Neural crest cell (in vitro differentiated cells): ENCODE data around the gene RPRD1B. TPM values are rescaled to one million over a fixed set of nuclear protein-coding genes. Genes with fewer than 3 reads are reported as not detected.
A peak's percentile ranks its signal among the peaks of the same experiment; 100 is the strongest.

Source experiments
- DNase-seq: peaks from one replicate; pipeline ENCODE4 v3.0.0; 2021; ENCODE audit warnings: low read depth, mixed read lengths, low spot score
- H3K27ac Mint-ChIP-seq: one replicate; pipeline ENCODE4 v1.8.0; 2021; ENCODE audit warnings: mild to moderate bottlenecking, mixed read lengths; ENCODE audit not compliant: unreplicated experiment
- H3K27me3 Mint-ChIP-seq: 2 replicates; pipeline ENCODE4 v1.8.0; 2021; ENCODE audit warnings: low read depth, mild to moderate bottlenecking, mixed read lengths
- H3K36me3 Mint-ChIP-seq: 2 replicates; pipeline ENCODE4 v1.8.0; 2021; ENCODE audit warnings: low read depth, mild to moderate bottlenecking, mixed read lengths
- H3K4me1 Mint-ChIP-seq: 2 replicates; pipeline ENCODE4 v1.8.0; 2021; ENCODE audit warnings: mixed read lengths
- H3K4me3 Mint-ChIP-seq: one replicate; pipeline ENCODE4 v1.8.0; 2021; ENCODE audit warnings: mild to moderate bottlenecking, mixed read lengths
- H3K9me3 Mint-ChIP-seq: 2 replicates; pipeline ENCODE4 v1.8.0; 2021; ENCODE audit warnings: mixed read lengths
- total RNA-seq: library from RNA; stranded (reverse); gene quantifications from 2 replicates; pipeline ENCODE4 v1.2.1, GENCODE V29; 2021
- TF ChIP-seq, protein P1 (sequence below): fragments of 200-600 bp; sonication (generic); conservative IDR thresholded peaks from 2 replicates; pipeline ENCODE4 v1.5.0; 2021; ENCODE audit warnings: antibody characterized with exemption, mild to moderate bottlenecking

The RPRD1B gene
- total RNA-seq, 1 donor from 2014 or later = 41.1 TPM

DNA sequence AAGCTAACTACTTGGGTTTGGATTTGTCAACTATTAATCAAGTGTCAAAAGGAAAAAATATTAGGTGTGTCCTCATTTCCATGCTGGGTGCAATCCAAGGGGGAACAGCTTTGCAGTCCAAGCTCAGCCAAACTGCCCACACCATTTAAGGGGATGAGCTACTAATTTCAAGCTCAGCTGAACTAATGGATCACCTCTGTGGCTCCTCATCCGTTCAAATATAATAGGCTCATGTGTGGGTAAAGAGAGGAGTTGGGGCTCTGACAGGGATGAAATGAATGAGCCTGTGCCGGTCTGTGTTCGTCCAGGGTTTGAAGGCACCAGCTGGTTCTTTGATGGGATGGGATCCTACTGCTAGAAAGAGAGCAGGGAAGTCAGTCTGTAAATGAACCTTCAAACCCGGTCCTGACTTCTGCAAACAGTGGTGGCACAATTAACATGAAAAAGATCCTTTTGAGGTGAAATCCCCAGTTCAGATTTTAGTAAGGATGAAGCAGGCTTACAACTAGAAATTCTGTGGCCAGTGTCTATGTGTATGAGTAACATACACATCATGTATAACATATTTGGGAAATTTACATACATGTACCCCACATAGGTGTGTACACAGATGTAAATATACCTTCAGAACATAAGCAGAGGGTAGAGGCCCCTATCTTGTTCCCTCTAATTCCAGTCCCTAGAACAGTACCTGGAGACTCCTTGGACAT lies 42.2 kb upstream of the RPRD1B start:
- no peak overlapping the region for H3K27ac Mint-ChIP-seq
- no peaks in the 10 kb centered on the region for H3K27me3 Mint-ChIP-seq

DNA sequence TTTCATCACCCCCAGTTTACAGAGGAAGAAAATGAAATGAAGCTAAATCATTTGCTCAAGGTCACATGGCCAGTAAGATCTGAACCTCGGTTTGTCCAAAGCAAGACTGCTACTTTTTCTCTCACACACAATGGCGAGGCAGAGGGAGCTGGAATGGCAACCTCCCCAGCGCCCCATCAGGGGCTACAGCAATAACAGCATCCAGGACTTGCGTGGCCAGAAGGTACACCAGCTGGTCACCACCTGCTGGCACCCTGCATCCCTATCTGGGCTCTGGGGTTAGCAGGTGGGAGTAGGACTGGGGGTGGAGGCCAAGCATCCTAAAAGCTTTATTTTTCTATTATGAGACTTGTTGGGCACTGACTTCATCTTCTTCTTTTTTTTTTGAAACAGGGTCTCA lies 41.6 kb upstream of the RPRD1B start:
- TF ChIP-seq, protein P1, sequence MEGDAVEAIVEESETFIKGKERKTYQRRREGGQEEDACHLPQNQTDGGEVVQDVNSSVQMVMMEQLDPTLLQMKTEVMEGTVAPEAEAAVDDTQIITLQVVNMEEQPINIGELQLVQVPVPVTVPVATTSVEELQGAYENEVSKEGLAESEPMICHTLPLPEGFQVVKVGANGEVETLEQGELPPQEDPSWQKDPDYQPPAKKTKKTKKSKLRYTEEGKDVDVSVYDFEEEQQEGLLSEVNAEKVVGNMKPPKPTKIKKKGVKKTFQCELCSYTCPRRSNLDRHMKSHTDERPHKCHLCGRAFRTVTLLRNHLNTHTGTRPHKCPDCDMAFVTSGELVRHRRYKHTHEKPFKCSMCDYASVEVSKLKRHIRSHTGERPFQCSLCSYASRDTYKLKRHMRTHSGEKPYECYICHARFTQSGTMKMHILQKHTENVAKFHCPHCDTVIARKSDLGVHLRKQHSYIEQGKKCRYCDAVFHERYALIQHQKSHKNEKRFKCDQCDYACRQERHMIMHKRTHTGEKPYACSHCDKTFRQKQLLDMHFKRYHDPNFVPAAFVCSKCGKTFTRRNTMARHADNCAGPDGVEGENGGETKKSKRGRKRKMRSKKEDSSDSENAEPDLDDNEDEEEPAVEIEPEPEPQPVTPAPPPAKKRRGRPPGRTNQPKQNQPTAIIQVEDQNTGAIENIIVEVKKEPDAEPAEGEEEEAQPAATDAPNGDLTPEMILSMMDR = no peak
- no peak for DNase-seq
- no peak overlapping the region for H3K27ac Mint-ChIP-seq
- H3K4me3 Mint-ChIP-seq = no peak overlapping the region
- H3K9me3 Mint-ChIP-seq = no peaks in the 10 kb centered on the region
- H3K27me3 Mint-ChIP-seq = no peaks in the 10 kb centered on the region
- H3K4me1 Mint-ChIP-seq = peaks cover 35% of the 10 kb centered on the region
- peaks cover 6% of the 10 kb centered on the region for H3K36me3 Mint-ChIP-seq

More for the DNA sequence above, 42.2 kb upstream of the RPRD1B start:
- H3K36me3 Mint-ChIP-seq = peaks cover 6% of the 10 kb centered on the region
- TF ChIP-seq, protein P1 = no peak
- DNase-seq = no peak
- no peak overlapping the region for H3K4me3 Mint-ChIP-seq
- peaks cover 37% of the 10 kb centered on the region for H3K4me1 Mint-ChIP-seq
- no peaks in the 10 kb centered on the region for H3K9me3 Mint-ChIP-seq

DNA sequence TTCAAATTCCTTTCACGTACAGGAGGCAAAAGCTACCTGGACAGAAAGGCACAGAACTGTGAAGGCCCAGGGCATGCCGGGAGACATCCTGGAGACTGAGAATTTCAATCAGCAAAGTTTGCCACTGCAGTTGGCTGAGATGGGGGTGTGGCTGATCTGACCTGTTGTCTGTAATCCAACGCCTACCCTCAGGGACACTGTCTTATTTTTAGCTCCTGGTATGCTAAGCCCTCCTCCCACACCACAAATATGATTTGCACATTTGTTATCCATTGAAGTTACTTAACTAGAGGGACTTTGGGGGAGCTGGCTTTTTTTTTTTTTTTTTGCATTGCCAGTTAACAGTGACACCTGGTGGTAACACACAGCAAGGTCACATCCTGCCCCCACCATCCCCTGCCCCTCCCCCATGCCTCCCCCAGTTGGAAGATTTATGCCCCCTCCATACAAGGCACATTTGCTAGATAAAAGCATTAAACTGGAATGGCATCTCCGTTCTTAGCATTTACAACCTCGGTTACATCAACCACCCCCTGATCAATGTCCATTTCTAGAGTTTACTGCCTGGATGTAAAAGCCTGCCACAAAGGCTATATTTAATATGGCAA lies 40.6 kb upstream of the RPRD1B start:
- H3K27me3 Mint-ChIP-seq = no peaks in the 10 kb centered on the region
- no peaks in the 10 kb centered on the region for H3K9me3 Mint-ChIP-seq
- H3K36me3 Mint-ChIP-seq = peaks cover 6% of the 10 kb centered on the region
- TF ChIP-seq, protein P1 = peak; percentile 80
- DNase-seq = no peak
- peaks cover 25% of the 10 kb centered on the region for H3K4me1 Mint-ChIP-seq
- H3K4me3 Mint-ChIP-seq = no peak overlapping the region
- H3K27ac Mint-ChIP-seq = no peak overlapping the region

DNA sequence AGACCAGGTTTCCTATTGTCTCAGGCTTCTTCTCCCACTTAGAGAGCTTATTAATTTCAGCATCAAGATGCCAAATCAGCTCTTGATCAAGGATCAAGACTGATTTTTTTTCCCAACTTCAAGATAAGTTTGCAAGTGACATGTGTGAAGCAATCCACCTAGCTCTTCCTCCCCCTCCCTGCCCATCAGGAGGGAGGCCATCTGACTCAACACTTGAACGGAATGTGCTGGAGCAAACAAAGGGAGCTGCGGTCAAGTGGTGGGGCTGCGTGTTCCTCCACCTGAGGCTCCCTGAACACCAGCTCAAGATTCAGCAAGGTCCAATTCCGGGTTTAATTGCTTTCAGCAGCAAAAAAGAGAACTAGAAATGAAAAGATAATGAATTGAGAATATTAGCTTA lies 39.0 kb upstream of the RPRD1B start:
- Mint-ChIP-seq H3K27me3 (no peaks in the 10 kb centered on the region), H3K4me3 (no peak overlapping the region), H3K36me3 (peaks cover 6% of the 10 kb centered on the region), H3K27ac (no peak overlapping the region), H3K4me1 (peaks cover 18% of the 10 kb centered on the region), H3K9me3 (no peaks in the 10 kb centered on the region)
- TF ChIP-seq, protein P1 = no peak
- no peak for DNase-seq

DNA sequence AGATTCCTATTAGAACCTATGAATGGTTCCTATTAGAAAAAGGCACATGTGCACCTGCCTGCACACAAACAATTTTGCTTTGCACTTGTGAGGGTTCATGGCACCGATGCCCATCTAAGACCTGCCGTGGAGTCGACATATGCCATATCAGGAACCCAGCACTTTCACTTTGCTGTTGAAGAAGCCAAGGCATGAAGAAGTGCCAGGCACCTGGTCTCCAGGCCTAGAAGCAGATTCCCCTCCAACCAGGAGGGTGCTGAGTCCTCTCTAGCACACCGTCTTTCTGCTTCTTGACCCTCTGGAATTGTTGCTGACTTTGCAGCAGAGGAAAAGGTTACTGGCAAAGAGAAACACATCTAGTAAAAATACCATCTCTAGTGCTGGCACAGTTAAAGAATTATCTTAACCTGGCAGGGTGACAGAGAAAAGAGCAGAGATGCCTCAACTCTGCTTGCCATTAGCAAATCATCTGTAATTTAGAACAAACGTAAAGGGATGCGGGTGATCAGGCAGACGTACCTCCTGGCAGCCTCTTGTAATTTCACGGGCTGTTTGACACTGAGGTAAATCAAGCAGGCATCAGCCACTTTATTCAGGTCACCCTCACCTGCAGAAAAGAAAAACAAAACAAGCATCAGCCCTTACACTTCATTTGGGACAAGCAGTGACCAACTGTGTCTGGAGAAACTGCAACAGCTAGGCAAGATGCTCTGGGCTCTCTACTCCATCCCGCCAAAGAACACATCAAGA lies 37.5 kb upstream of the RPRD1B start:
- H3K36me3 Mint-ChIP-seq = peaks cover 11% of the 10 kb centered on the region
- no peak overlapping the region for H3K27ac Mint-ChIP-seq
- peaks cover 25% of the 10 kb centered on the region for H3K4me1 Mint-ChIP-seq
- H3K27me3 Mint-ChIP-seq = no peaks in the 10 kb centered on the region
- no peak overlapping the region for H3K4me3 Mint-ChIP-seq
- H3K9me3 Mint-ChIP-seq = no peaks in the 10 kb centered on the region
- TF ChIP-seq, protein P1 = no peak
- DNase-seq = no peak
